UCSD-AML1 (cell line): ENCODE data around the gene CNTLN.
"Not testable (repeated sequence)": the region's sequence is repeated elsewhere in the genome, so short reads cannot be mapped to it uniquely, and the experiment has no call there.

Experiments used
- DNase-seq: peaks from one replicate; lab custom pipeline; 2025; ENCODE audit not compliant: unreplicated experiment; lab: John Stamatoyannopoulos, UW

The CNTLN gene

GRCh38 chr9:17294822-17295624 is 160.2 kb downstream of the CNTLN start:
- DNase-seq: no peak

- DNase-seq: no peak
Observed at GRCh38 chr9:17315341-17315740, 180.5 kb downstream of the CNTLN start.

GRCh38 chr9:17318821-17319320 is 184.0 kb downstream of the CNTLN start:
- DNase-seq: no peak

GRCh38 chr9:17319864-17320263 is 185.0 kb downstream of the CNTLN start:
- no peak for DNase-seq

- no peak for DNase-seq
Observed at GRCh38 chr9:17322882-17323864, 188.3 kb downstream of the CNTLN start.

GRCh38 chr9:17328331-17328730 is 193.5 kb downstream of the CNTLN start:
- DNase-seq: no peak

- no peak for DNase-seq
Observed at GRCh38 chr9:17330097-17330496, 195.3 kb downstream of the CNTLN start.

- DNase-seq: no peak
Observed at GRCh38 chr9:17332115-17332514, 197.3 kb downstream of the CNTLN start.

- no peak for DNase-seq
Observed at GRCh38 chr9:17339156-17339555, 204.3 kb downstream of the CNTLN start.

GRCh38 chr9:17342696-17343095 is 207.9 kb downstream of the CNTLN start:
- DNase-seq: no peak

- no peak for DNase-seq
Observed at GRCh38 chr9:17349831-17350230, 215.0 kb downstream of the CNTLN start.

GRCh38 chr9:17354006-17354405 is 219.2 kb downstream of the CNTLN start:
- not testable (repeated sequence) for DNase-seq

- no peak for DNase-seq
Observed at GRCh38 chr9:17361378-17361777, 226.5 kb downstream of the CNTLN start.

- DNase-seq: no peak
Observed at GRCh38 chr9:17367035-17367434, 232.2 kb downstream of the CNTLN start.

- no peak for DNase-seq
Observed at GRCh38 chr9:17380126-17380861, 245.5 kb downstream of the CNTLN start.

GRCh38 chr9:17387565-17387964 is 252.7 kb downstream of the CNTLN start:
- DNase-seq: no peak

GRCh38 chr9:17389026-17389425 is 254.2 kb downstream of the CNTLN start:
- DNase-seq: no peak

GRCh38 chr9:17394881-17395510 is 260.2 kb downstream of the CNTLN start:
- no peak for DNase-seq

- DNase-seq: not testable (repeated sequence)
Observed at GRCh38 chr9:17397166-17397728, 262.4 kb downstream of the CNTLN start.

GRCh38 chr9:17398350-17398749 is 263.5 kb downstream of the CNTLN start:
- no peak for DNase-seq
